Measurements from ENCODE around the gene ENPEP. TPM values are rescaled to one million over a fixed set of nuclear protein-coding genes. Genes with fewer than 3 reads are reported as not detected.

Gene ENPEP
- total and polyA plus RNA-seq, 10 of the 15 experiments (the other 5 are each of a cell fraction or from before 2014, with no cell fraction given): 0.03 TPM; not detected in 9

DNA sequence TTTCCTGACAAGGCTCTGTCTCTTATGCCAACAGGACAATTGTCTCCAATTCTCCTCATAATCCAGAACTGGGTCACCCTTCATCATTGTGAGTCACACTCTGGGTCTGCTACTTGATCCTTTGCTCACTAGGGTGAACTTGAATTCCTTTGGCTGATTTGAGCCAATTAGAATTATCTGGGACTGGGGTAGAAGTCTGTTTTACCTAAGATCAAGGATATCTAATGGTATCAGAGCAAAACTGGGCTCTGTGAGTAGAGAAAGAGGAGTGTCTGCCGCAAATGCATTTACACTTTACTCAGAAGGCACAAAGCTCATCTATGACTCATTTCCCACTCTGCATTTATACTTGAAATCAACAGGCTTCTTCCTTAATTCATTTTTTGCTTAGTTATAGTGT, 74.3 kb downstream of the ENPEP start:
- RAD21 ChIA-PET (ENCODE audit: unreplicated experiment): no interaction called here
- H3K27me3 ChIP-seq (replicated peaks in 1 of 2; ENCODE audit: control insufficient read depth in 2 of 2, insufficient read depth in 2 of 2, low read length in 1 of 2): no peaks in the 10 kb centered on the region
- DNase-seq (ENCODE audit: low read depth, low spot score) (no peak), ATAC-seq (no peak), FAIRE-seq (no peak)
- H3K9ac ChIP-seq (ENCODE audit: control insufficient read depth, insufficient read depth, low read length): no peak overlapping the region
- SMC1A ChIA-PET (ENCODE audit: uncharacterized antibody, unreplicated experiment): no interaction called here
- H3K27ac ChIP-seq (ENCODE audit: control insufficient read depth, insufficient read depth): no peak overlapping the region
- no peaks in the 10 kb centered on the region for H3K79me2 ChIP-seq (ENCODE audit: control insufficient read depth, insufficient read depth, low read length)
- CTCF ChIA-PET: no interaction called here
- H2AFZ ChIP-seq (ENCODE audit: control insufficient read depth, low read depth, low read length): no peak overlapping the region
- H3K4me2 ChIP-seq (ENCODE audit: control insufficient read depth, insufficient read depth): no peak overlapping the region
- intact Hi-C loops (cut with micrococcal nuclease; ENCODE audit: unreplicated experiment): no loop called here
- POLR2A ChIA-PET: no interaction called here
- no peaks in the 10 kb centered on the region for H3K9me3 ChIP-seq (replicated peaks; ENCODE audit: control insufficient read depth, insufficient read depth, low read length)
- BruUV-seq (replicated peaks): no TSS peak
- in situ Hi-C loops (cut with MboI): no loop called here
- no peak overlapping the region for H3K4me3 ChIP-seq
- TF ChIP-seq SP1 (IDR thresholded peaks at IDR 0.05; ENCODE audit: low read depth, low read length): no peak
- no peak for TF ChIP-seq MYB (IDR thresholded peaks at IDR 0.05; ENCODE audit: borderline replicate concordance, low read depth, low read length)
- TF ChIP-seq CREM (IDR thresholded peaks at IDR 0.05; ENCODE audit: low read depth): no peak
- no peak for TF ChIP-seq BCL11A (IDR thresholded peaks at IDR 0.05; ENCODE audit: low read depth, low read length)
- TF ChIP-seq ZNF24 (IDR thresholded peaks at IDR 0.05): no peak
- no peak for TF ChIP-seq TCF7 (IDR thresholded peaks at IDR 0.05; ENCODE audit: borderline replicate concordance)
- TF ChIP-seq, protein P1, sequence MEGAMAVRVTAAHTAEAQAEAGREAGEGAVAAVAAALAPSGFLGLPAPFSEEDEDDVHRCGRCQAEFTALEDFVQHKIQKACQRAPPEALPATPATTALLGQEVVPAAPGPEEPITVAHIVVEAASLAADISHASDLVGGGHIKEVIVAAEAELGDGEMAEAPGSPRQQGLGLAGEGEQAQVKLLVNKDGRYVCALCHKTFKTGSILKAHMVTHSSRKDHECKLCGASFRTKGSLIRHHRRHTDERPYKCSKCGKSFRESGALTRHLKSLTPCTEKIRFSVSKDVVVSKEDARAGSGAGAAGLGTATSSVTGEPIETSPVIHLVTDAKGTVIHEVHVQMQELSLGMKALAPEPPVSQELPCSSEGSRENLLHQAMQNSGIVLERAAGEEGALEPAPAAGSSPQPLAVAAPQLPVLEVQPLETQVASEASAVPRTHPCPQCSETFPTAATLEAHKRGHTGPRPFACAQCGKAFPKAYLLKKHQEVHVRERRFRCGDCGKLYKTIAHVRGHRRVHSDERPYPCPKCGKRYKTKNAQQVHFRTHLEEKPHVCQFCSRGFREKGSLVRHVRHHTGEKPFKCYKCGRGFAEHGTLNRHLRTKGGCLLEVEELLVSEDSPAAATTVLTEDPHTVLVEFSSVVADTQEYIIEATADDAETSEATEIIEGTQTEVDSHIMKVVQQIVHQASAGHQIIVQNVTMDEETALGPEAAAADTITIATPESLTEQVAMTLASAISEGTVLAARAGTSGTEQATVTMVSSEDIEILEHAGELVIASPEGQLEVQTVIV (IDR thresholded peaks at IDR 0.05; ENCODE audit: borderline replicate concordance, partially characterized antibody): no peak
- TF ChIP-seq RAD21 (IDR thresholded peaks at IDR 0.05; ENCODE audit: insufficient read depth, low read depth, low read length): no peak
- TF ChIP-seq PAX8 (IDR thresholded peaks at IDR 0.05): no peak
- TF ChIP-seq NFYA (IDR thresholded peaks at IDR 0.05; ENCODE audit: borderline replicate concordance, low read depth, low read length): no peak
- no peak for TF ChIP-seq IKZF2 (IDR thresholded peaks at IDR 0.05)
- TF ChIP-seq POLR2AphosphoS5 (IDR thresholded peaks at IDR 0.05; ENCODE audit: low read length): no peak
- H3K36me3 ChIP-seq (ENCODE audit: control insufficient read depth in 2 of 2, insufficient read depth in 2 of 2, low read length in 1 of 2): no peaks in the 10 kb centered on the region
- H4K20me1 ChIP-seq (ENCODE audit: control insufficient read depth, insufficient read depth): no peaks in the 10 kb centered on the region
- 50% methylated on average over 1 of the region's 1 CpG for WGBS (ENCODE audit: insufficient coverage, insufficient replicate concordance, low lambda C conversion rate, missing lambda C conversion rate)
- no peaks in the 10 kb centered on the region for H3K4me1 ChIP-seq (ENCODE audit: control insufficient read depth, insufficient read depth, low read length)

All from GM12878 (cell line).